GM19238 (cell line): Measurements from ENCODE around the gene LENEP.

ENCODE experiments used
- DNase-seq: peaks from one replicate; pipeline ENCODE4 v3.0.0; 2011; ENCODE audit warnings: low spot score; ENCODE audit not compliant: insufficient read length

Gene LENEP

DNA sequence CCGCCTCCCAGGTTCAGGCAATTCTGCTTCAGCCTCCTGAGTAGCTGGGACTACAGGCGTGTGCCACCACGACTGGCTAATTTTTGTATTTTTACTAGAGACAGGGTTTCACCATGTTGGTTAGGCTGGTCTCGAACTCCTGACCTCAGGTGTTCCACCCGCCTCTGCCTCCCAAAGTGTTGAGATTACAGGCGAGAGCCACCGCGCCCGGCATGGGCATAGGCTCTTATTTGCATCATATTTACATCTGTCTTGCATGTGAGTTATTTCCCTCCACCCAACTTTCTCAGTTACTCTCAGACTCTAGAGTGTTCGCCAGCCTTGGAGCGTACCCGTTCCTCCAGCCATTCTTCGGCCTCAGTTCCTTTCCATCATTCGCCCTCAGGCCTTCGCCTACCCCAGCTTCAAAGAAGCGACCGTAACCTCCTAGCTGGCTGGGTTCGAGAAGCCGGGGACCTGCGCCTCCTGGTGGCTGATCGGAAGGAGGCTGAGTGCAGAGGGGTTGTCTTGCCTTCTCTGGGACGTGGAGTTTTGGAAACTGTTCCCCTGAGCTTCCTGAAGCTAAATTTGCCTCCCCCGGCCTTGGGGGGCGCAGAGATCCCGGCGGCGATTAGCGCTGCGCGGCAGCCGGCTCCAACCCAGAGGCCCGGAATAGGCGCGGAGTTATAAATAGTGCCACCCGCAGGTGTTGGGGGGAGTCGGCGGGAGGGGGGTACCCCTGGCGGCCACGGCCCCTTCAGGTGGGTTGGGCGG lies 5.6 kb downstream of the LENEP start:
- peak; percentile 78 for DNase-seq

GRCh38 chr1:154999571-155000410 lies 6.4 kb downstream of the LENEP start:
- no peak for DNase-seq

- DNase-seq: no peak
Measured at GRCh38 chr1:155000411-155000725, 7.0 kb downstream of the LENEP start.

- DNase-seq: peak; percentile 85
Measured at GRCh38 chr1:155000726-155001424, 7.5 kb downstream of the LENEP start.

DNA sequence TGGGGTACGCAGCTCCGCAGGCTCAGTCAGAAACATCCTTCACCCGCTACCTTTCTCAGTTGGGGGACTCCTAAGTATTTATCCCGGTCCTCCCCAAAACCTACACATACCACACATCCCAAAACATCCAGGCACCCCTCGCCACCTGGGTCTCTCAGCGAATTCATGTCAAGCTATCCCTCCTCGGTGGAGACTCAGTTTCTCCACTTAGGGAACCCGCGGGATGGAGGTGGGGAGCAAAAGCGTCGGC lies 8.0 kb downstream of the LENEP start:
- no peak for DNase-seq

- DNase-seq: peak; percentile 97
Measured at GRCh38 chr1:155001675-155002463, 8.5 kb downstream of the LENEP start.

- DNase-seq: no peak
Measured at GRCh38 chr1:155002464-155003226, 9.3 kb downstream of the LENEP start, which contains the start of gene ZBTB7B. TSS of gene ZBTB7B (plus strand) at chr1:155002802. CDS start at chr1:155014661, 11,859 bp downstream.

GRCh38 chr1:155003227-155003765 lies 9.9 kb downstream of the LENEP start:
- DNase-seq: no peak

- DNase-seq: no peak
Measured at GRCh38 chr1:155003766-155004351, 10.5 kb downstream of the LENEP start.

DNA sequence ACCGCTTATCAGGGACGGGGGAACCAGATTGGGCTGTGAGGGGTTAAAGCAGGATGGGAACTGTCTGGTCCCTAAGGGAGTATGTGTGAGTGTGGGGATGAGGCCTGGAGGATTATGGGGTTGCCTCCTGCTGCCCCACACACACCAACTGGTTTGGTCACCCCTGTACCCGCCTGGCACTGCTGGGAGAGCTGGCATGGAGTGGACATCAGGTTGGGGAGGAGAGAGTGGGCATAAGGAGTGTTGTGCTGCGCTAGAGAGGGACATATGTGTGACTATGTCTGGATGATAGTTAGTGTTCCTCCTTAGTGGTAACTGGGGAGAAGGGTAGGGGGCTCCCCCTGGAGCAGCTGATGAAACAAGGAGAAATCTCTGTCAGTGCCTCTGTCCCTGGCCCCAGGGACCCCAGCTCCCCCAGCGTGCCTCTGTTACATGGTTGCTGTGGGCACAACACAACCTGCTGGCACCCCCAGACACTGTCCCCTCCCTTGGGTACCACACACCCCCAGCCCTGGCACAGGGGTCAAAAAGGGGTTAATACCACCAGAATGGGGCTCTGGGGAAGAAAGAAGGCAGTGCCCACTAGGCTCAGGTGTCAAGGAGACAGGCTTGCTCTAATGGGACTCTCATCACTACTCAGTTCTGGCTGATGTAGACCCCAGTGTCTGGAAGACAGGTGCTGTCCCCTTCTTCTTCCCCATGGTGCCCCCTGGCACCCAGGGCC lies 11.1 kb downstream of the LENEP start:
- DNase-seq: no peak

DNA sequence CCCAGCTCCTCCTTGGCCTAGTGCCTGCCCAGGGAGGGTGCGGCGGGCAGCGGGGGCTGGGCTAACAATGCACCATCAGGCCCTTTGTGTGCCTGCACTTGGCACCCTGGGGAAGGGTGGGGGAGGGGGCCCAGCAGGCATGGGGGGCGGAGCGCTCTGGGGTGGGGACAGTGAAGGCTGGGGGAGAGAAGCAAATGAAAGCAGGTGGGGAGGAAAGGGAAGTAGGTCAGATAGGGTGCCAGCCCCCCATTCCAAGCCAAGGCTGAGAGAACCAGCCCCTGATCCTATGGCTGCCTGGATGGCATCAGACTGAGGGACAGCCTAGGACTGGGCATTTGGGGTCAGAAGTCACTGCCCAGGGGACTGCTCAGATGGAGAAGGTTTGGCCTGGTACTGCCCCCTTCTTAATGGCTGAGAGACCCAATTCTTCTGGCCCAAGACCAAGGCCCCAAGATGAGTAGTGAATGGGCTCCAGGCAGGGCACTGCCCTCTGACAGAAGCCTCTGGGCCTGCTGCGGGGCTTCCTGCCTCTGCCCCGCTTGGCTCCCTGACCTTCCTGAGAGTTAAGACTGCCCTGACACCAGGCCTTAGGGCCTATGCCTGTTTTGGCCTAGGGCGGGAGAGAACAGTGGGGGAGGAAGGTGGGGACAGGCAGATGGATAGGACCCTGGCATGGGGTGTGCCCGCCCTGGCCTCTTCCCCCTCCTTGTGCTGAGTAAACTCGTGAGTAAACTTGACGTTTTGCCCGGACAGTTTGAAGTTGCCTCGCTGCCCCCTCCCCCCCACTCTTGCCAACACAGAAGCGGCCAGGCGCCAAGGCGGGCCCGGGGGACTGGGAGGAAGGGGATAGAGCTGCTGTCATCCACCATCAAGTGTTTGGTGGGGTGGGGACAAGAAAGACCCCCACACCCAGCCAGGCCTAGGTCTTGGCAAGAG lies 12.0 kb downstream of the LENEP start:
- DNase-seq: no peak

GRCh38 chr1:155006601-155007101 lies 13.3 kb downstream of the LENEP start:
- no peak for DNase-seq

DNA sequence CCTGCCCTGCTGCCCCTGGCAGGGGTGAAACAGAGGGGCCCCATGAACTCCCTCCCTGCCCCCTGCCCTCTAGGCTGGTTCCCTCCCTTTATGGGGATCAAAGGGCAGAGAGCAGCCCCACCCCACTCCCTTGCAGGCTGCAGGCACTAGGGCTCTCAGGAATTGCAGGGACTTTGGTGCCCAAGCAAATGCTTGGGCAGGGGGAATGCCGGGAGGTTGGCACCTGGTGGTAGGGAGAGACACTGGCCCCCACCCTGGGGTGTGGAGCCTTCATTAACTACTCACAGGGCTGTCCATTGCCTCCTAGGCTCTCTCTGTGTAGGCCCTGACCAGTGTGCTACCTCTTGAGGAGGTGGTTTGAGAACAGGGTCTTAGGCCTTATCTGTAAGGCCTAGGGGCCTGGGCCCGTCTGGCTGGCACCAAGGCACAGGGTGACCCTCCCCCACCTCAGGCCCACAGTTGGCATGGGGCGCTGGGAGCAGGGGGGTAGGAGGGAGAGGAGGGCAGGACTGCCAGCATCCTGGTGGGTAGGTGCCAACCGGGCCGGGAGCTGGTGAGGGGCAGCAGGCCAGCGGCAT lies 14.0 kb downstream of the LENEP start:
- DNase-seq: no peak

GRCh38 chr1:155008015-155008941 lies 14.9 kb downstream of the LENEP start:
- no peak for DNase-seq

GRCh38 chr1:155009221-155009711 lies 15.9 kb downstream of the LENEP start:
- no peak for DNase-seq

GRCh38 chr1:155009742-155010141 lies 16.4 kb downstream of the LENEP start:
- no peak for DNase-seq
